GM19395 (cell line): ENCODE results near the gene N4BP2.
A peak's percentile ranks its signal among the peaks of the same experiment; 100 is the strongest.
"Not testable (repeated sequence)": the region's sequence is repeated elsewhere in the genome, so short reads cannot be mapped to it uniquely, and the experiment has no call there.

Experiments used
- ATAC-seq: cut with Tn5 transposase; IDR thresholded peaks from one replicate; pipeline ENCODE4 v1.9.1; 2021; ENCODE audit warnings: mild to moderate bottlenecking, moderate library complexity; ENCODE audit not compliant: unreplicated experiment

Gene N4BP2

GRCh38 chr4:40056716-40057585 lies at the start of gene N4BP2:
Gene N4BP2 (plus strand): TSS chr4:40056850. CDS start chr4:40097341, 40,491 bp downstream.
- peak; percentile 52 for ATAC-seq

GRCh38 chr4:40016007-40016406 lies 40.6 kb upstream of the N4BP2 start:
- no peak for ATAC-seq

GRCh38 chr4:40020221-40020620 lies 36.4 kb upstream of the N4BP2 start:
- no peak for ATAC-seq

GRCh38 chr4:40021116-40021515 lies 35.5 kb upstream of the N4BP2 start:
- not testable (repeated sequence) for ATAC-seq

GRCh38 chr4:40024049-40024448 lies 32.6 kb upstream of the N4BP2 start:
- ATAC-seq = not testable (repeated sequence)

GRCh38 chr4:40032785-40033184 lies 23.9 kb upstream of the N4BP2 start:
- ATAC-seq = no peak

GRCh38 chr4:40033613-40034012 lies 23.0 kb upstream of the N4BP2 start:
- no peak for ATAC-seq

- ATAC-seq = no peak
Measured at GRCh38 chr4:40038977-40039376, 17.7 kb upstream of the N4BP2 start.

GRCh38 chr4:40040908-40041307 lies 15.7 kb upstream of the N4BP2 start:
- ATAC-seq = no peak

- no peak for ATAC-seq
Measured at GRCh38 chr4:40043786-40044185, 12.9 kb upstream of the N4BP2 start.

- ATAC-seq = no peak
Measured at GRCh38 chr4:40046311-40046980, 10.2 kb upstream of the N4BP2 start.

- ATAC-seq = no peak
Measured at GRCh38 chr4:40053161-40053560, 3.5 kb upstream of the N4BP2 start.

- ATAC-seq = no peak
Measured at GRCh38 chr4:40055511-40055862, 1.2 kb upstream of the N4BP2 start.

GRCh38 chr4:40055863-40056715 lies 561 bp upstream of the N4BP2 start:
- ATAC-seq = peak; percentile 4

GRCh38 chr4:40057586-40058091 lies 989 bp downstream of the N4BP2 start:
- peak; percentile 77 for ATAC-seq

- no peak for ATAC-seq
Measured at GRCh38 chr4:40058121-40058520, 1.5 kb downstream of the N4BP2 start.

- ATAC-seq = no peak
Measured at GRCh38 chr4:40058854-40059253, 2.2 kb downstream of the N4BP2 start.

- no peak for ATAC-seq
Measured at GRCh38 chr4:40059362-40059761, 2.7 kb downstream of the N4BP2 start.

- no peak for ATAC-seq
Measured at GRCh38 chr4:40065010-40065409, 8.4 kb downstream of the N4BP2 start.

GRCh38 chr4:40066651-40067050 lies 10.0 kb downstream of the N4BP2 start:
- ATAC-seq = no peak

- ATAC-seq = no peak
Measured at GRCh38 chr4:40070387-40070786, 13.7 kb downstream of the N4BP2 start.
